Activated B cell treated with CpG ODN at 0.5 μM for 24 hours (primary cell): ENCODE results near the gene ERGIC1. TPM values are rescaled to one million over a fixed set of nuclear protein-coding genes. Genes with fewer than 3 reads are reported as not detected.

ENCODE experiments used
- ATAC-seq: fragments of 200-7000 bp; cut with Tn5 transposase; one replicate; pipeline ENCODE4 v1.10.0; 2021; ENCODE audit warnings: low read depth, mild to moderate bottlenecking, moderate library complexity
- CTCF ChIA-PET: fragments of 350-600 bp; sonication (Branson Sonifier 250); formaldehyde crosslinking; loops from one replicate; lab custom pipeline; 2021; ENCODE audit warnings: antibody characterized with exemption; lab: Charles Lee
- POLR2A ChIA-PET: fragments of 350-600 bp; sonication (Branson Sonifier 250); formaldehyde crosslinking; loops from one replicate; lab custom pipeline; 2021; ENCODE audit warnings: antibody characterized with exemption; lab: Charles Lee
- DNase-seq: peaks from one replicate; pipeline ENCODE4 v3.0.0; 2022
- H3K27ac Mint-ChIP-seq: one replicate; pipeline ENCODE4 v1.8.0; 2020; ENCODE audit warnings: mixed read lengths
- H3K27me3 Mint-ChIP-seq: one replicate; pipeline ENCODE4 v1.8.0; 2021; ENCODE audit warnings: mixed read lengths
- H3K36me3 Mint-ChIP-seq: one replicate; pipeline ENCODE4 v1.8.0; 2021; ENCODE audit warnings: low read depth, mixed read lengths
- H3K4me1 Mint-ChIP-seq: one replicate; pipeline ENCODE4 v1.8.0; 2021; ENCODE audit warnings: mixed read lengths
- H3K4me3 Mint-ChIP-seq: one replicate; pipeline ENCODE4 v1.8.0; 2020; ENCODE audit warnings: mild to moderate bottlenecking, mixed read lengths
- H3K9me3 Mint-ChIP-seq: one replicate; pipeline ENCODE4 v1.8.0; 2020; ENCODE audit warnings: mixed read lengths
- intact Hi-C: fragments of 100-400 bp; cut with micrococcal nuclease; formaldehyde crosslinking; loops from one replicate; pipeline ENCODE4 v1.15.1; 2024
- total RNA-seq: library from RNA; stranded (reverse); gene quantifications from 2 replicates; pipeline ENCODE4 v1.2.3, GENCODE V29; 2022
- TF ChIP-seq, protein P1 (sequence below): fragments of 200-600 bp; IDR thresholded peaks from one replicate; pipeline ENCODE4 v1.8.0; 2022; ENCODE audit warnings: antibody characterized with exemption, mild to moderate bottlenecking

ERGIC1 gene
- total RNA-seq, 1 donor from 2014 or later = 72.5 TPM

DNA sequence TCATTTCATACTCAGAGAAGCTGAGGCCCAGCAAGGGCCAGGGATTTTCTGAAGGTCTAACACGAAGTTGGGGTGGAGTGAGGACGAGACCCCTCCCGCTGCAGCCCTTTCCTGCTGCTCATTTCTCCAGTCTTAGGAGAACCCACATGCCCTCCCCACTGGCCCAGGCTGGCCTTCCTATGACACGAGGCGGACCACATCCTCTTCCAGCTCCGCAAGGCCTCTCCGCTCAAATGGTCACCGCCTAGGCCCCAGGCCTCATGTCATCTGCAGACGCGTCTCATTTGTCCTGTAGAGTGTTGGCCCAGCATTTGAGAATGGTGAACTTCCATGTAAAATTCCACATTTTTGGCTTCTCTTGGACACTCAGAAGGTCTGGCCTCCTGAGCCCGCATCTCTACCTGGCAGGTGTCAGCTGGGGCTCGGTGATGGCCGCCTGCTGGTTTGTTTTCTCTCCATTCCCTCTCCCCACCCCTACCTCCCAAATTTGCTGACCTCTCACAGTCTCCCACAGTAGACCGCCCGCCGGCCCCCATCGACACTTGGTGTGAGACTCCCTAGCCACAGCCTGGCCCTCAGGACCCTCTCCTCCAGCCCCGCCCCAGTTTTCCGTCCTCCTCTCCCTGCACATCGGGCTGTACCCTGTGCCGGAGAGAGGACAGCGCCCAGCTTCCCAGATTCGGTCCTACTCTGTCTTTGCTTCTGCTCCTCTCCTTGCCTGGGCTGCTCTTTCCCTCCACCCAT lies 51.7 kb downstream of the ERGIC1 start:
- no peak for ATAC-seq
- Mint-ChIP-seq H3K4me1 (peaks cover 18% of the 10 kb centered on the region), H3K27ac (no peak overlapping the region), H3K4me3 (no peak overlapping the region), H3K9me3 (no peaks in the 10 kb centered on the region), H3K27me3 (no peaks in the 10 kb centered on the region), H3K36me3 (peaks cover 67% of the 10 kb centered on the region)
- TF ChIP-seq, protein P1, sequence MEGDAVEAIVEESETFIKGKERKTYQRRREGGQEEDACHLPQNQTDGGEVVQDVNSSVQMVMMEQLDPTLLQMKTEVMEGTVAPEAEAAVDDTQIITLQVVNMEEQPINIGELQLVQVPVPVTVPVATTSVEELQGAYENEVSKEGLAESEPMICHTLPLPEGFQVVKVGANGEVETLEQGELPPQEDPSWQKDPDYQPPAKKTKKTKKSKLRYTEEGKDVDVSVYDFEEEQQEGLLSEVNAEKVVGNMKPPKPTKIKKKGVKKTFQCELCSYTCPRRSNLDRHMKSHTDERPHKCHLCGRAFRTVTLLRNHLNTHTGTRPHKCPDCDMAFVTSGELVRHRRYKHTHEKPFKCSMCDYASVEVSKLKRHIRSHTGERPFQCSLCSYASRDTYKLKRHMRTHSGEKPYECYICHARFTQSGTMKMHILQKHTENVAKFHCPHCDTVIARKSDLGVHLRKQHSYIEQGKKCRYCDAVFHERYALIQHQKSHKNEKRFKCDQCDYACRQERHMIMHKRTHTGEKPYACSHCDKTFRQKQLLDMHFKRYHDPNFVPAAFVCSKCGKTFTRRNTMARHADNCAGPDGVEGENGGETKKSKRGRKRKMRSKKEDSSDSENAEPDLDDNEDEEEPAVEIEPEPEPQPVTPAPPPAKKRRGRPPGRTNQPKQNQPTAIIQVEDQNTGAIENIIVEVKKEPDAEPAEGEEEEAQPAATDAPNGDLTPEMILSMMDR = no peak
- ChIA-PET CTCF (no interaction called here), POLR2A (no interaction called here)
- intact Hi-C loops = no loop called here
- DNase-seq = no peak

DNA sequence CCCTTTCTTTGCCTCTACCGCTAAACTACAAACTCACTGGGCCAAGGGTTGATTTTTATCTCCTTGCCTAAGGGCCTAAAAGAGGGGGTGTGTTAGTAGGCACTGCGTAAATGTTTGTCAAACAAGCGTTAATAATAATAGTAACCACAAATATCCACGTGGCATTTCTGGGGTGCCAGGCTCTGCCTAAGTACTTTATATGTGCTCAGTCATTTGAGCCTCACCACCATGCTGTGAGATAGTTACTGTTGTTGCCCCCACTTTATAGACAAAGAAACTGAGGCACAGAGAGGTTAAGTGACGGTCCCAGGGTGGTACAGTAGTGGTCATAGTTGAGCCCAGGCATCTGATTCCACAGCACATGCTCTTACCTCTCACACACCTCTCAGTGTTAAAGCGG lies 52.4 kb downstream of the ERGIC1 start:
- TF ChIP-seq, protein P1 = no peak
- H3K4me3 Mint-ChIP-seq = no peak overlapping the region
- CTCF ChIA-PET = no interaction called here
- peaks cover 70% of the 10 kb centered on the region for H3K36me3 Mint-ChIP-seq
- intact Hi-C loops = no loop called here
- H3K27ac Mint-ChIP-seq = no peak overlapping the region
- no peaks in the 10 kb centered on the region for H3K27me3 Mint-ChIP-seq
- POLR2A ChIA-PET = no interaction called here
- H3K9me3 Mint-ChIP-seq = no peaks in the 10 kb centered on the region
- DNase-seq (no peak), ATAC-seq (no peak)
- peaks cover 17% of the 10 kb centered on the region for H3K4me1 Mint-ChIP-seq

DNA sequence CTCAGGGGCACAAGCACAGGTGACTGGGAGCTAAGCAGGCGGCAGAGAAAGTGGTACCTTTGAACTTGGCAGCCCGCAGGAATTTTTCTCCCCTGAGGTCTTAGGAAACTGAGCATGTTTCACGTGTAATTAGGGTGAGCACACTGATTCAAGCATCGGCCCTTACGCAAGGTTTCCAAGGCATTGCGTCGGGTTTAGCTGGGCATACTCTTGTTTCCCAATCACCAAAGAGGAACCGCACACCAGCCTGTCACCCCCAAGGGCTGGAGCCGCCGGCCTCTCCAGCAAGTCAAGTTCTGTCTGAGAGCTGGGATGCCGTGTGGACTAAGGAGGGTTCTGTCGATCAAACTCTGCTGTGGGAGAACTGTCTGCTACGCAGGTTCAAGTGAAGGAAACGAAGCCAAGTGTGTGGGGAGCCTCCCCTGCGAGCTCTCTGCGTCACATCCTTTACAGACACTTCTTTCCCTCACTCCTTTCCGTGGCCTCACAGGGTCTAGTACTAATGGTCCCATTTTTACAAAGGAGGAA lies 53.0 kb downstream of the ERGIC1 start:
- no peak for ATAC-seq
- intact Hi-C loops = no loop called here
- TF ChIP-seq, protein P1 = no peak
- DNase-seq = no peak
- no peaks in the 10 kb centered on the region for H3K9me3 Mint-ChIP-seq
- H3K4me3 Mint-ChIP-seq = no peak overlapping the region
- H3K27ac Mint-ChIP-seq = no peak overlapping the region
- ChIA-PET CTCF (no interaction called here), POLR2A (no interaction called here)
- H3K4me1 Mint-ChIP-seq = peaks cover 11% of the 10 kb centered on the region
- no peaks in the 10 kb centered on the region for H3K27me3 Mint-ChIP-seq
- H3K36me3 Mint-ChIP-seq = peaks cover 68% of the 10 kb centered on the region

DNA sequence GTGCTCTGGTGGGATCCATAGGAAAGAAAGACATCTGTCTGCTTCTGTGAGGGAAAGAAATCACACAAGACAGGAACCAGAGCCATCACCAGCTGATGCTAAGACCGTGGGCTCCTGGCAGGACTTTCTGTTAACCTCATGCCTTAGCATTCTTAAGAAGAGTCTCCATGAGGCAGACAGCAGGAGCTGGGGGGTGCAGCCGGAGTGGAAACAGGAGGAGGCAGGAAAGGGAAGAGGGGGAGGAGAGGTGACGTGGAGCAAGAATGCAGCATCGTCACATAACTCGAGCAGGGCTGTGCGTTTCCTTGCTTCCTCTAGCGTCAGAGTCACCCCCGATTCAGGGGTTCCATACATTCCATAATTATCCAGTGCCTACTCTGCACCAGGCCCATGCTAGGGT lies 53.6 kb downstream of the ERGIC1 start:
- intact Hi-C loops = no loop called here
- Mint-ChIP-seq H3K36me3 (peaks cover 64% of the 10 kb centered on the region), H3K4me3 (no peak overlapping the region), H3K27me3 (no peaks in the 10 kb centered on the region), H3K4me1 (peaks cover 5% of the 10 kb centered on the region), H3K9me3 (no peaks in the 10 kb centered on the region), H3K27ac (no peak overlapping the region)
- ATAC-seq (no peak), DNase-seq (no peak)
- POLR2A ChIA-PET = interaction anchor here (1.0 kb wide), 1 partner anchor 19 kb away, joined by 3 read pairs; no protein-coding TSS in a partner anchor
- TF ChIP-seq, protein P1 = no peak
- CTCF ChIA-PET = interaction anchor here (0.6 kb wide), 1 partner anchor 115 kb away, joined by 3 read pairs; no protein-coding TSS in a partner anchor

DNA sequence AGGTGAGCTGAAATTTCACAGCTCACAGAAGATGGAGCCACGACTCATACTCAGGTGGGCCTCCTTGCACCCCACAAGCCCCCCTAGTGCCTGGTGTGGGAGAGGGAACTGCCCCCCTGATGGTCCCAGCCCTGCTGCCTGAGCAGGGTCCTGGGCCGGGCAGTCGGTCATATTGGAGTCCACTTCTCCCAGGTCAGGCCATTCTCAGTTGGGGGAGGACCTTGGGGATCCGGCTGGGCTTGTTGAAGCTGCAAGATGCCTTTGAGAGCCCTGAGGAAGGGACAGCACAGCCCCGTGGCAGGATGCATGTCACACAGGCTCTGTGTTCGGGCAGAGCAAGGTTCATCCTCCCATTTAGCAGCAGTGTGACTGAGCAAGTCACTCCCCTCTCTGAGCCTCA lies 56.6 kb downstream of the ERGIC1 start:
- peaks cover 66% of the 10 kb centered on the region for H3K36me3 Mint-ChIP-seq
- H3K4me1 Mint-ChIP-seq = no peaks in the 10 kb centered on the region
- ChIA-PET POLR2A (no interaction called here), CTCF (no interaction called here)
- no peak overlapping the region for H3K27ac Mint-ChIP-seq
- no peak for DNase-seq
- no peak for ATAC-seq
- H3K4me3 Mint-ChIP-seq = no peak overlapping the region
- H3K27me3 Mint-ChIP-seq = no peaks in the 10 kb centered on the region
- TF ChIP-seq, protein P1 = no peak
- intact Hi-C loops = no loop called here
- no peaks in the 10 kb centered on the region for H3K9me3 Mint-ChIP-seq
